B cell (primary cell): ENCODE data around the gene CPLX3.

Experiments
- EZH2 ChIP-seq: IDR thresholded peaks from 2 replicates; pipeline ENCODE4 v1.6.1; 2012; ENCODE audit warnings: borderline replicate concordance, low read depth, mild to moderate bottlenecking, moderate library complexity, low read length; ENCODE audit not compliant: insufficient read depth, poor library complexity, severe bottlenecking
- TF ChIP-seq, protein P1 (sequence below): fragments of 200-600 bp; IDR thresholded peaks from one replicate; pipeline ENCODE4 v1.8.0; 2022; ENCODE audit warnings: antibody characterized with exemption, mild to moderate bottlenecking

DNA sequence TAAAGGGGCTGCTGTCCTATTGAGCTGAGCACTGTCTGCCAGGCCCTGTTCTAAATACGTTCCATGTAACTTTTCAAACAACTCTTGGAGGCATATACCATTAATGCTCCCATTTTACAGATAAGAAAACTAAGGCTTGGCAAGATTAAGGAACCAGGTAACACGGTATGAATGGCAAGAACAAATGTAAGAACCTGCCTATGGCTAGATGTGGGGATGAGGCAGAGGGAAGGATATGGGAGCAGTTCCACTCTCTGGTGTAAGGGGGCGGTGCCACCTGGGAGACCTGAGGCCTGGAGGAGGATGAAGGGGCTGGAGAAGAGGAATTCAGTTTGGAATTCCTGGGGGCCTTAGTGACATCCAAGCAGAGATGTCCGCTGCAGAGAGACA is 17.6 kb upstream of the CPLX3 start:
- TF ChIP-seq, protein P1, sequence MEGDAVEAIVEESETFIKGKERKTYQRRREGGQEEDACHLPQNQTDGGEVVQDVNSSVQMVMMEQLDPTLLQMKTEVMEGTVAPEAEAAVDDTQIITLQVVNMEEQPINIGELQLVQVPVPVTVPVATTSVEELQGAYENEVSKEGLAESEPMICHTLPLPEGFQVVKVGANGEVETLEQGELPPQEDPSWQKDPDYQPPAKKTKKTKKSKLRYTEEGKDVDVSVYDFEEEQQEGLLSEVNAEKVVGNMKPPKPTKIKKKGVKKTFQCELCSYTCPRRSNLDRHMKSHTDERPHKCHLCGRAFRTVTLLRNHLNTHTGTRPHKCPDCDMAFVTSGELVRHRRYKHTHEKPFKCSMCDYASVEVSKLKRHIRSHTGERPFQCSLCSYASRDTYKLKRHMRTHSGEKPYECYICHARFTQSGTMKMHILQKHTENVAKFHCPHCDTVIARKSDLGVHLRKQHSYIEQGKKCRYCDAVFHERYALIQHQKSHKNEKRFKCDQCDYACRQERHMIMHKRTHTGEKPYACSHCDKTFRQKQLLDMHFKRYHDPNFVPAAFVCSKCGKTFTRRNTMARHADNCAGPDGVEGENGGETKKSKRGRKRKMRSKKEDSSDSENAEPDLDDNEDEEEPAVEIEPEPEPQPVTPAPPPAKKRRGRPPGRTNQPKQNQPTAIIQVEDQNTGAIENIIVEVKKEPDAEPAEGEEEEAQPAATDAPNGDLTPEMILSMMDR = no peak
- TF ChIP-seq EZH2 = no peak
